Measurements from ENCODE around the gene GAREM2. TPM values are rescaled to one million over a fixed set of nuclear protein-coding genes. Genes with fewer than 3 reads are reported as not detected.
A peak's percentile ranks its signal among the peaks of the same experiment; 100 is the strongest.

GAREM2 gene
- total RNA-seq = 2.2 and 3.1 TPM in 2 replicates

DNA sequence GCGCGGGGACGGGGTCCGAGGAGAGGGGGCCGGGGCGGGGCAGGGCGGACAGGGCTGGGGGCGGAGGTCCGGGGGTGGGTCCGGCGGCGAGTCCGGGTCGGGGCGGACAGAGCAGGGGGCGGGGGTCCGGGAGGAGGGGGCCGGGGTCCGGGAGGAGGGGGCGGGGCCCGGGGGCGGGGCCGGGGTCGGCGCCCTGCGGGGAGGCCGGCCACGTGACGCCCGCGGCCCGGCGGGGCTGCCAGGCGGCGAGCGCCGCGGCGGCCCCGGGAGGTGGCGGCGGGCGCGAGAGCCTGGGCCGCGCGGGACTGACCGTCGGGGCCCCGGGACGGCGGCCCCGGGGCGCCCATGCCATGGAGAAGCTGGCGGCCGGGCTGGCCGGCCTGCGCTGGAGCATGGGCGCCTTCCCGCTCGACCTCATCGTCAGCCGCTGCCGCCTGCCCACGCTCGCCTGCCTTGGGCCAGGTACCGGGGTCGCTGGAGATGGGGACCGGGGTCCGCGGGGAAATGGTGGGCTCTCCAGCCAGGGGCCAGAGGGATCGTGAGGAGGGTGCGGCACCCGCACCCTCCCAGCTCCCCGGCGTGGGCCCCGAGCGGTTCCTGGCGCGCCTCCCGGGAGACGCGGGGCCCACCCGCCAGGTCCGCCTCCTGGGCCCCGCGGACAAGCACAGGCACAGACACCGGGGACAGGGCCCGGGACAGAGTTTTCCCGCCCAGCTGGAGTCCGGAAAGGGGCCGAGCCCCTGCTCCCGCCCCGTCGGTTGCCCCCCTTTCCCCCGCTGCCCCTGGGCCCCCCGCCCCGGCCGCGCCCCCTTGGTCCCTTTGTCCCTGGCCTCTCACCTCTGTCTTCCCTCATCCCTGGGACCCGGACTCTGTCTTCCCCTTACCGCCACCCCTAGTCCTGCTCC lies at the start of gene GAREM2:
Gene GAREM2 (plus strand): TSS at position 218 of the 905 bp plus-strand sequence. CDS start 133 bp downstream, at position 351.
- ATAC-seq (ENCODE audit: low read depth) (peak; percentile 26), DNase-seq (no peak)
- Mint-ChIP-seq H3K27me3 (peaks cover 42% of the 10 kb centered on the region), H3K27ac (peak within 1 kb of the TSS; percentile 50), H3K4me3 (peak within 1 kb of the TSS; percentile 84), H3K9me3 (no peaks in the 10 kb centered on the region), H3K36me3 (ENCODE audit: low read depth) (no peaks in the 10 kb centered on the region), H3K4me1 (peaks cover 16% of the 10 kb centered on the region)
- ChIA-PET CTCF (no interaction called here), POLR2A (interaction anchor here (1.2 kb wide), 1 partner anchor 11 kb away, joined by 3 read pairs; no protein-coding TSS in a partner anchor)
- TF ChIP-seq, protein P1, sequence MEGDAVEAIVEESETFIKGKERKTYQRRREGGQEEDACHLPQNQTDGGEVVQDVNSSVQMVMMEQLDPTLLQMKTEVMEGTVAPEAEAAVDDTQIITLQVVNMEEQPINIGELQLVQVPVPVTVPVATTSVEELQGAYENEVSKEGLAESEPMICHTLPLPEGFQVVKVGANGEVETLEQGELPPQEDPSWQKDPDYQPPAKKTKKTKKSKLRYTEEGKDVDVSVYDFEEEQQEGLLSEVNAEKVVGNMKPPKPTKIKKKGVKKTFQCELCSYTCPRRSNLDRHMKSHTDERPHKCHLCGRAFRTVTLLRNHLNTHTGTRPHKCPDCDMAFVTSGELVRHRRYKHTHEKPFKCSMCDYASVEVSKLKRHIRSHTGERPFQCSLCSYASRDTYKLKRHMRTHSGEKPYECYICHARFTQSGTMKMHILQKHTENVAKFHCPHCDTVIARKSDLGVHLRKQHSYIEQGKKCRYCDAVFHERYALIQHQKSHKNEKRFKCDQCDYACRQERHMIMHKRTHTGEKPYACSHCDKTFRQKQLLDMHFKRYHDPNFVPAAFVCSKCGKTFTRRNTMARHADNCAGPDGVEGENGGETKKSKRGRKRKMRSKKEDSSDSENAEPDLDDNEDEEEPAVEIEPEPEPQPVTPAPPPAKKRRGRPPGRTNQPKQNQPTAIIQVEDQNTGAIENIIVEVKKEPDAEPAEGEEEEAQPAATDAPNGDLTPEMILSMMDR (IDR thresholded peaks at IDR 0.05) = no peak
- intact Hi-C loops (cut with micrococcal nuclease) = no loop called here

GRCh38 chr2:26123426-26123825 lies 49.5 kb upstream of the GAREM2 start:
- no peaks in the 10 kb centered on the region for H3K27me3 Mint-ChIP-seq
- H3K4me3 Mint-ChIP-seq = no peak overlapping the region
- POLR2A ChIA-PET = no interaction called here
- no peaks in the 10 kb centered on the region for H3K4me1 Mint-ChIP-seq
- no peak overlapping the region for H3K27ac Mint-ChIP-seq
- ATAC-seq (ENCODE audit: low read depth) = no peak
- DNase-seq = no peak
- H3K36me3 Mint-ChIP-seq (ENCODE audit: low read depth) = peaks cover 45% of the 10 kb centered on the region
- H3K9me3 Mint-ChIP-seq = no peaks in the 10 kb centered on the region
- TF ChIP-seq, protein P1 (IDR thresholded peaks at IDR 0.05) = no peak
- intact Hi-C loops (cut with micrococcal nuclease) = no loop called here
- CTCF ChIA-PET = no interaction called here

- POLR2A ChIA-PET = no interaction called here
- no peaks in the 10 kb centered on the region for H3K4me1 Mint-ChIP-seq
- H3K27ac Mint-ChIP-seq = no peak overlapping the region
- H3K4me3 Mint-ChIP-seq = no peak overlapping the region
- TF ChIP-seq, protein P1 (IDR thresholded peaks at IDR 0.05) = no peak
- ATAC-seq (ENCODE audit: low read depth) = no peak
- DNase-seq = no peak
- H3K9me3 Mint-ChIP-seq = no peaks in the 10 kb centered on the region
- intact Hi-C loops (cut with micrococcal nuclease) = no loop called here
- CTCF ChIA-PET = no interaction called here
- peaks cover 60% of the 10 kb centered on the region for H3K36me3 Mint-ChIP-seq (ENCODE audit: low read depth)
- H3K27me3 Mint-ChIP-seq = no peaks in the 10 kb centered on the region
Observed at GRCh38 chr2:26126074-26126473, 46.8 kb upstream of the GAREM2 start.

DNA sequence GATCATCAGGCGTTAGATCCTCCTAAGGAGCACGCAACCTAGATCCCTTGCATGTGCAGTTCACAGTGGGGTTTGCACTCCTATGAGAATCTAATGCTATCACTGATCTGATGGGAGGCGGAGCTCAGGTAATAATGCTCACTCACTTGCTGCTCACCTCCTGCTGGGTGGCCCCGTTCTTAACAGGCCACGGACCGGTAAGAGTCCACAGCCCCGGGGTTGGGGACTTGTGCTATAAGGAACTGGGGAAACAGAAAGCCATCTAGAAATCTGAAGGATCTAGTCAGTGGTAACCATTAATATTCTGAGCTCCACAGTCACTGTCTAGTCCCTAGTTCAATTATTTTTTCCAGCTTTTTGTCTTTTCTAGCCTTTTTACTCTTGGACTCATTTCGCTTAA lies 44.7 kb upstream of the GAREM2 start:
- H3K27ac Mint-ChIP-seq = no peak overlapping the region
- H3K9me3 Mint-ChIP-seq = no peaks in the 10 kb centered on the region
- intact Hi-C loops (cut with micrococcal nuclease) = no loop called here
- peaks cover 64% of the 10 kb centered on the region for H3K36me3 Mint-ChIP-seq (ENCODE audit: low read depth)
- DNase-seq = no peak
- H3K4me3 Mint-ChIP-seq = no peak overlapping the region
- POLR2A ChIA-PET = no interaction called here
- no peak for ATAC-seq (ENCODE audit: low read depth)
- TF ChIP-seq, protein P1 (IDR thresholded peaks at IDR 0.05) = no peak
- CTCF ChIA-PET = no interaction called here
- no peaks in the 10 kb centered on the region for H3K4me1 Mint-ChIP-seq
- H3K27me3 Mint-ChIP-seq = no peaks in the 10 kb centered on the region

DNA sequence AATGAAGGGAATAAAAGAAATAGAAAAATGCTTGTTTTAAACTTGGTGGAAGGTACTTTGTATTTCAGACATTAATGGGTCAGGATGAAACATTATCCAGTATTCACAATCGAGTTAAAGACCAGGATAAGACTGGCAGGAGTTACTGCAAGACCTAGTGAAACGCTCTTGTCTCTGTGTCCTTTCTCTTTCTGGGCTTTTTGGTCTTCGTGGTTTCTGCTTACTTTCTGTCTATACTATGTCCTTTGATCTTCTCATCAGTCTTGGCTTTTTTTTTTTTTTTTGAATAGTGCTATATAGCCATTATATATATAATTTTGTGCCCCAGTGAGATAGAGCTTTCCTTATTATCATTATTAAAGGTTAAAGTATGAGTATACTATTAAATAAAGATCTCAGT lies 42.1 kb upstream of the GAREM2 start:
- POLR2A ChIA-PET = no interaction called here
- Mint-ChIP-seq H3K4me3 (no peak overlapping the region), H3K9me3 (no peaks in the 10 kb centered on the region), H3K27me3 (no peaks in the 10 kb centered on the region), H3K27ac (no peak overlapping the region), H3K4me1 (no peaks in the 10 kb centered on the region), H3K36me3 (ENCODE audit: low read depth) (peaks cover 74% of the 10 kb centered on the region)
- CTCF ChIA-PET = no interaction called here
- no peak for DNase-seq
- intact Hi-C loops (cut with micrococcal nuclease) = no loop called here
- TF ChIP-seq, protein P1 (IDR thresholded peaks at IDR 0.05) = no peak
- no peak for ATAC-seq (ENCODE audit: low read depth)

Data from activated B cell treated with CpG ODN at 0.5 μM for 24 hours (primary cell).